T-helper 2 cell treated with Interferon-gamma antibody and Interleukin-4, amounts not matched to agents 100 ng/mL and 5 ng/mL, for 36 hours (primary cell): ENCODE results near the gene SLAMF1. TPM values are rescaled to one million over a fixed set of nuclear protein-coding genes. Genes with fewer than 3 reads are reported as not detected.

ENCODE experiments used
- intact Hi-C: fragments of 100-400 bp; cut with micrococcal nuclease; formaldehyde crosslinking; loops from one replicate; pipeline ENCODE4 v1.15.1; 2023
- total RNA-seq: library from RNA; stranded (reverse); gene quantifications from 2 replicates; pipeline ENCODE4 v1.2.3, GENCODE V29; 2022

The SLAMF1 gene
- total RNA-seq, 1 donor from 2014 or later: 63.6 TPM

DNA sequence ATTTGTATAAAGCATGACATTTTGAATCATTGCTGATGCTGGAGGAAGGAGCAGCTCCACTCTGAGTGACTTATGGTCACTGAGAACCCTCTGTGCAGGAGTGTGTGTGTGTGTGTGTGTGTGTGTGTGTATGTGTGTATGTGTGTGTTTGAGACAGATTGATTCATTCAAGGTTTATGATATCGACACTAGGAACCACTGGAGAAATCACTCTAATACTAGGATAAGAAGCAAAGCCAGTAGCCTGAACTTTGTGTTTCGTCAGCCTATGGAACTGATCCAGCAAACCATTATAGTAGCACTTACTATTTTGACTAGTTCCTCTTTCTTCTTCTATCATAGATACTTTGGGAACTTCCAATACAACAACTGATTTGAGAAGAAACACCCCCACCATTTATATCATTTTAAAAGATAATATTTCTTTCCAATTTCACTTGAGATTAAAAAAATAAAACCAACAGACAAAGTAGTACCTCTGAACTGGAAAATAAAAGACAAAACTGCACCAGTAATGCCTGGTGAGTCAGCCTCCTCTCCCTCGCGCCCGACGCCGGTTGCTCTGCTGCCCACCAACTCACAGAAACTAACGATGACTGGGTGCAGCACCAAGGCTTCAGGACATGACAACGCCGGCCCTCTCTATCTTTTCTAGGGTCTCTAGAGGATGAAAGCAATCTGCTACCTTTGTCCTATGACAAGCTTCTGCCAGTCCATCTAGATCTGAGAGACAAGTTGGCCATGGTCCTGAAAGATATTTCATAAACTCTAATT is 20.9 kb downstream of the SLAMF1 start:
- intact Hi-C loops: loop anchor here (5.0 kb wide), 3 partner anchors 49 to 364 kb away; partner anchors contain the start of genes CD84 and DCAF8

- intact Hi-C loops: loop anchor here (5.0 kb wide), 3 partner anchors 48 to 363 kb away; partner anchors contain the start of genes CD84 and DCAF8
Observed at GRCh38 chr1:160625321-160625720, 21.5 kb downstream of the SLAMF1 start.

GRCh38 chr1:160624464-160624863 is 22.4 kb downstream of the SLAMF1 start:
- intact Hi-C loops: no loop called here

DNA sequence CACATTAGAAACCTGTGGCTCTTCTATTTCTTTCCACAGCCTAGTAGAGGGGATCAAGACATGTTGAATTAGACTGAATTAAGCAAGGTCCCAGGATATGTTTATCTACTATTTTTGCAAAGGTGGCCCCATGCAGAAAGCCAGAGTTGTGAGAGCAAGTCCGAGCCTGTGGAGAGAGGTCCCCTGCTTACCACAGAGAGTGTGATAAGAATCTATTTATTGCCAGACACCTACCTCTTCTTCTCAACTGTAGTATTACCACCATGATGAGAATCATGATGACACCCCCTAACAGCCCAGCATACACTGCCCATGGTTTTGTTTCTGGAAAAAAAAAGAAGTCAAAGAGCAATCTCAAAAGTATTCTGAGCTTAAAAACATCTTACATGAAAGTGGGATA is 23.0 kb downstream of the SLAMF1 start:
- intact Hi-C loops: loop anchor here (2.0 kb wide), 1 partner anchor 51 kb away; no protein-coding TSS in a partner anchor

GRCh38 chr1:160623227-160623633 is 23.6 kb downstream of the SLAMF1 start:
- intact Hi-C loops: loop anchor here (2.0 kb wide), 1 partner anchor 52 kb away; no protein-coding TSS in a partner anchor

DNA sequence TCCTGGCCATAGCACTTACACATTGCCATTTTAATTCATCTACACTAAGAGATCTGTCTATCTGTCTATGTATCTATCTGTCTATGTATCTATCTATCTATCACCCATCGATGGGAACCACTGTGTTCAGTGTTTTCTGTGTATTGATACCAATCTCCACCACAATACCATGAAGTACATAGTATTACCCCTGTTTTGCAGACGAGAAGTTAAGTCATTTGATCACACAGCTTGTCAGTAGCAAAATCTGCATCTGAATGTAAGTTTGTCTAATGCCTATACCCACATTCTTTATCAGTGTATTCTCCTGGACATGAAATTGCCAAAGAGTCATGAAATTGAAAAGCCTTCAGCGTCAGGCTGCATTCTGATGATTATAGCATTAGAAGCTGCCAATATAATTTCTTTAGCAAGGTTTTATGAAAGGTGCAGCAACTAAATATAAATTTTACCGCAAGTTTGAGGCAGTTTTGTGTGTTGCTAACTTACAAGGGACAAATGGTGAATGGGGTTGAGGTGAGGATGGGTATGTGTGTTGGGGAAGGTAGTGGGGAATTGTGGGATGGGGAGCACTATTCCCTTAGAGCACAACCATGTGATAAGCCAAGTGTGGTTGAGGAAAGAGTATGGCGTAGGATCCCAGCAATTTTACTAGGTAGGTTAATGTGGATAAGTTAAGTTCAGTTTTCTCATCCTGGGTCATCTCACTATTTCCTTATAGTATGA is 24.2 kb downstream of the SLAMF1 start:
- intact Hi-C loops: loop anchor here (2.0 kb wide), 1 partner anchor 52 kb away; no protein-coding TSS in a partner anchor

DNA sequence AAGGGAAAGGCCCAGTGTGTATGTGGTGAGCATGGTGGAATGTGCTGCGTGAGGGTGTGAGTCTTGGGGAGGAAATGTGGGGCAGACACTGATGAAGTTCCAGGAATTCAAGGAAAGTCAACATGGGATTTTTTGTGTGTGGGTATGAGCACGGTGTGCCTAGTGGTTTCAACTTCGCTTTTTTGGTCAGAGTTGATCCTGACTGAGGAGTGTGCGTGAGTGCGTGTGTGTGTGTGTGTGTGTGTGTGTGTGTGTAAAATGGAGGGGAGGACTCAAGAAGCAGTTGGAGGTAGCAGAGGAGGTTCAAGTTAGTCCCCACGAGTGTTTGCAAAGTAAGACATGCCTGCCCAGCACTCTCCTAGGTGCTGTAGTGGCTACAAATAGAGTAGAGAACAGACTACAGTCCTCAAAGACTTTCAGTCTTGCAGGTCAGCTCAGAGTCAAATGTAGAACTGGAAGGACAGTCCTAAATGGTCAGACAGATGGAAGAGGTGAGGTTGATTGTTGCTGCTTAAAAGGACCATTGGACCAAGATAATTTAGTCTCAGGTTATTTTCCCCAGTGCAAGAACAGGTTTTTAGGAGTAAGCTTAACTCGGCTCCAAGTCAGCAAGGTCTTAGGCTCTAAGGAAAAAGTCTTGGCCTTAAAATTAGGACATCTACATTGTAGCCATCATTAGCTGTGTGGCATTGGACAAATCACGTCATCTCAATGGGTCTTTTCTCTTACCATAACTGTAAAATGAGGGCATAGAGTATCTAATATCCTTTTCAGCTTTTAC is 25.0 kb downstream of the SLAMF1 start:
- intact Hi-C loops: loop anchor here (2.0 kb wide), 1 partner anchor 53 kb away; no protein-coding TSS in a partner anchor

DNA sequence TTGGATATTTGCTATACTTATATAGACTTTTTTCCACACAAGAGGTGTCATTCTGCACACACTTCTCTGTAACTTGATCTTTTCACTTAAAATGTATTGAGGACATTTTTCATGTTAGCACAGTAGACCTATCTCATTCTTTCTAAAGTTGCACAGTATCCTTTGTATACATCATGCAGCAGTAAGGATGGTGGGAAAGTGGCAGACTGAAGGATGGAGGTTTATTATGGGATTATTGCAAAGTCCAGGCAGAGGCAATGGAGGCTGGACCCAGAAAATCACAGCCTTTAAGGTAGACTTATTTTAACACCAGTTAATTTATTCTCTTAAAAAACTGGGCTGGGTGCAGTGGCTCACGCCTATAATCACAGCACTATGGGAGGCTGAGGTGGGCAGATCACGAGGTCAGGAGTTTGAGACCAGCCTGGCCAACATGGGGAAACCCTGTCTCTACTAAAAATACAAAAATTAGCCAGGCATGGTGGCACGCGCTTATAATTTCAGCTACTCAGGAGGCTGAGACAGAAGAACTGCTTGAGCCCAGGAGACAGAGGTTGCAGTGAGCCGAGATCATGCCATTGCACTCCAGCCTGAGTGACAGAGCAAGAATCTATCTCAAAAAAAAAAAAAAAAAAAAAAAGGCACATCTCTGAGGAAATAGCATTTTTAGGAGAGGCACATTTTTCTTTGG is 25.8 kb downstream of the SLAMF1 start:
- intact Hi-C loops: no loop called here

- intact Hi-C loops: no loop called here
Observed at GRCh38 chr1:160619742-160620277, 27.0 kb downstream of the SLAMF1 start.

GRCh38 chr1:160618763-160619274 is 28.0 kb downstream of the SLAMF1 start:
- intact Hi-C loops: no loop called here

GRCh38 chr1:160618327-160618726 is 28.5 kb downstream of the SLAMF1 start:
- intact Hi-C loops: no loop called here

DNA sequence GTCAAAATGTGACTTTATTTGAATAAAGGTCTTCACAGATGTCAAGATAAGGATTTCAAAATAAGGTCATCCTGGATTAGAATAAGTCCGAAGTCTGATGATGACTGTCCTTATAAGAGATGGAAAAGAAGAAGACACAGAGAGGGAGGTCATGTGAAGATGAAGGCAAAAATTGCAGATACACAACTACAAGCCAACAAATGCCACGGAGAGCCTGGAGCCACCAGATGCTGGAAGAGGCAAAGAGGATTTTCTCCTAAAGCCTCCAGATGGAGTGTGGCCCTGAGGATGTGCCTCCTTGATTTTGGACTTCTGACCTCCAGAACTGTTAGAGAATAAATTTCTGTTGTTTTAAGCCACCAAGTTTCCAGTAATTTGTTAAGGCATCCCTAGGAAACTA is 31.2 kb downstream of the SLAMF1 start:
- intact Hi-C loops: no loop called here

DNA sequence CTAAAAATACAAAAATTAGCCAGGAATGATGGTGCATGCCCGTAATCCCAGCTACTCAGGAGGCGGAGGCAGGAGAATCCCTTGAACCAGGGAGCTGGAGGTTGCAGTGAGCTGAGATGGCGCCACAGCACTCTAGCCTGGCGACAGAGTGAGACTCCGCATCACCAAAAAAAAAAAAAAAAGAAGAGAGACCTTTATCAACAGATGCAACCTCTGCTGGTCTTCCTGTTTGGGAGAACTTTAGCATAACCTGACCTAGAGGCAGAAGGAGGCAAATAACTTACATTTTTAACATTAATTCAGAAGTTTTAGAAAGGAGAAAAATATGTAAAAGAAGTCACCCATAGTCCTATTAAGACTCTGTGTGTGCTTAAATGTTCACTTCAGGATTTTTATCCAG is 32.4 kb downstream of the SLAMF1 start:
- intact Hi-C loops: no loop called here

GRCh38 chr1:160612613-160613218 is 34.1 kb downstream of the SLAMF1 start:
- intact Hi-C loops: no loop called here

- intact Hi-C loops: no loop called here
Observed at GRCh38 chr1:160610569-160611242, 36.1 kb downstream of the SLAMF1 start.

GRCh38 chr1:160608941-160609340 is 37.9 kb downstream of the SLAMF1 start:
- intact Hi-C loops: no loop called here

- intact Hi-C loops: no loop called here
Observed at GRCh38 chr1:160608514-160608913, 38.3 kb downstream of the SLAMF1 start.

DNA sequence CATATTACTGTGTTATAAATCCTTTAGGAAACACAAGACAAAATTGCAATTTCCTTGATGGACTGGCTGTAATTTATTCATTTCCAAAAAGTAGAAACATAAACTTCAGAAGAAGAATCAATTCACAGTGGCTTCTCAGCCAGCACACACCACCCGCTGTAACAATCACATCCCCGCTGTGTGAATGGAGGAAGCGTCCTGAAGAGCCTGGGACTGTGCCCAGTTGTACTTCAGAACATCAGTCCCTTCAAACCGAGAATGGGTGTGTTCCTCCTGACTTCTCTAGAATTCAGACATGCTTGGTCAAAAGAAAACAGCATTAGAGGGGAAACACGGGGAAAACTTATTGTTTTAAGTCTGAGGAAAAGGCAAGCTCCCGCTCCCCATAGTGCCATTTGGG is 38.8 kb downstream of the SLAMF1 start:
- intact Hi-C loops: no loop called here

DNA sequence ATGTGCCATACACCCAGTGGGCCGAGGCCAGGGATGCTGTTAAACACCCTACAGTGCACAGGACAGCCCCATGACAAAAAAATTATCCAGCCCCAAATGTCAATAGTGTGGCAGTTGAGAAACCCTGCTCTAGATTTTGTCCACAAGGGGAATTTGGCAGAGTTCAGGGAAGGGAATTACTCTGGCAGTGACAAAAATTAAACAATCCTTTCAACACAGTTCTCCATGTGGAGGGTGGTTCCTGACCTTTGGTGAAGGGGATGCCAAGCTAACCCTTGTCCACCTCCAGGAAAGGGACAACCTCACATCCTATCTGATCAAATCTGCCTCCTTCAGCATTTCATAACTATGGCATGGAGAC is 39.2 kb downstream of the SLAMF1 start:
- intact Hi-C loops: loop anchor here (1.0 to 2.0 kb wide), 6 partner anchors 57 to 415 kb away; no protein-coding TSS in a partner anchor
